Measurements from ENCODE around the gene SCNN1B.
A peak's percentile ranks its signal among the peaks of the same experiment; 100 is the strongest.

SCNN1B gene

GRCh38 chr16:23408823-23409298 is 106.8 kb downstream of the SCNN1B start:
- peak; percentile 72 for DNase-seq (ENCODE audit: low read depth)
- H3K4me3 ChIP-seq (ENCODE audit: control insufficient read depth, low read depth, low read length): no peak overlapping the region
- TF ChIP-seq CTCF (conservative IDR thresholded peaks at IDR 0.05; ENCODE audit: control insufficient read depth, insufficient read depth, low read depth, low read length): no peak

GRCh38 chr16:23409522-23409921 is 107.4 kb downstream of the SCNN1B start:
- no peak for DNase-seq (ENCODE audit: low read depth)
- H3K4me3 ChIP-seq (ENCODE audit: control insufficient read depth, low read depth, low read length): no peak overlapping the region
- no peak for TF ChIP-seq CTCF (conservative IDR thresholded peaks at IDR 0.05; ENCODE audit: control insufficient read depth, insufficient read depth, low read depth, low read length)

- TF ChIP-seq CTCF (conservative IDR thresholded peaks at IDR 0.05; ENCODE audit: control insufficient read depth, insufficient read depth, low read depth, low read length): no peak
- no peak overlapping the region for H3K4me3 ChIP-seq (ENCODE audit: control insufficient read depth, low read depth, low read length)
- no peak for DNase-seq (ENCODE audit: low read depth)
These were observed 108.1 kb downstream of the SCNN1B start for GRCh38 chr16:23410176-23410575.

GRCh38 chr16:23414731-23415130 is 112.6 kb downstream of the SCNN1B start:
- H3K4me3 ChIP-seq (ENCODE audit: control insufficient read depth, low read depth, low read length): no peak overlapping the region
- no peak for TF ChIP-seq CTCF (conservative IDR thresholded peaks at IDR 0.05; ENCODE audit: control insufficient read depth, insufficient read depth, low read depth, low read length)
- DNase-seq (ENCODE audit: low read depth): no peak

GRCh38 chr16:23416816-23417215 is 114.7 kb downstream of the SCNN1B start:
- no peak overlapping the region for H3K4me3 ChIP-seq (ENCODE audit: control insufficient read depth, low read depth, low read length)
- no peak for DNase-seq (ENCODE audit: low read depth)
- no peak for TF ChIP-seq CTCF (conservative IDR thresholded peaks at IDR 0.05; ENCODE audit: control insufficient read depth, insufficient read depth, low read depth, low read length)

- DNase-seq (ENCODE audit: low read depth): no peak
- H3K4me3 ChIP-seq (ENCODE audit: control insufficient read depth, low read depth, low read length): no peak overlapping the region
- no peak for TF ChIP-seq CTCF (conservative IDR thresholded peaks at IDR 0.05; ENCODE audit: control insufficient read depth, insufficient read depth, low read depth, low read length)
These were observed 117.9 kb downstream of the SCNN1B start for GRCh38 chr16:23420011-23420410.

GRCh38 chr16:23423496-23424049 is 121.5 kb downstream of the SCNN1B start:
- TF ChIP-seq CTCF (conservative IDR thresholded peaks at IDR 0.05; ENCODE audit: control insufficient read depth, insufficient read depth, low read depth, low read length): no peak
- no peak overlapping the region for H3K4me3 ChIP-seq (ENCODE audit: control insufficient read depth, low read depth, low read length)
- DNase-seq (ENCODE audit: low read depth): peak; percentile 98

All from fibroblast of mammary gland (primary cell).